H9 (cell line): Measurements from ENCODE around the gene WFDC1. TPM values are rescaled to one million over a fixed set of nuclear protein-coding genes. Genes with fewer than 3 reads are reported as not detected.

Experiments used
- DNase-seq: peaks from one replicate; pipeline ENCODE4 v3.0.0-alpha.2; 2017
- H2AFZ ChIP-seq: one replicate; pipeline ENCODE4 v1.6.1; 2013; ENCODE audit warnings: mild to moderate bottlenecking, low read length, control low read depth, moderate library complexity
- H2AK5ac ChIP-seq: 2 replicates; pipeline ENCODE4 v1.6.1; 2013; ENCODE audit warnings: low read length, control low read depth, mixed read lengths; ENCODE audit not compliant: insufficient read length
- H2BK120ac ChIP-seq: one replicate; pipeline ENCODE4 v1.6.1; 2013; ENCODE audit warnings: low read depth, mild to moderate bottlenecking, low read length, control low read depth, inconsistent platforms; ENCODE audit not compliant: poor library complexity, severe bottlenecking
- H2BK12ac ChIP-seq: 2 replicates; pipeline ENCODE4 v1.6.1; 2013; ENCODE audit warnings: low read length, control low read depth, mixed read lengths, low read depth; ENCODE audit not compliant: insufficient read length
- H2BK15ac ChIP-seq: 2 replicates; pipeline ENCODE4 v1.6.1; 2013; ENCODE audit warnings: low read depth, low read length, control low read depth
- H2BK20ac ChIP-seq: one replicate; pipeline ENCODE4 v1.6.1; 2013; ENCODE audit warnings: low read depth, mild to moderate bottlenecking, low read length, control low read depth, inconsistent platforms; ENCODE audit not compliant: poor library complexity, severe bottlenecking
- H2BK5ac ChIP-seq: 2 replicates; pipeline ENCODE4 v1.6.1; 2013; ENCODE audit warnings: low read length, control low read depth, mixed read lengths; ENCODE audit not compliant: insufficient read length
- H3K14ac ChIP-seq: 2 replicates; pipeline ENCODE4 v1.6.1; 2013; ENCODE audit warnings: low read length, control low read depth; ENCODE audit not compliant: insufficient read depth
- H3K18ac ChIP-seq: 2 replicates; pipeline ENCODE4 v1.6.1; 2013; ENCODE audit warnings: low read depth, mild to moderate bottlenecking, mixed read lengths, low read length, control low read depth; ENCODE audit not compliant: insufficient read length
- H3K23ac ChIP-seq: 2 replicates; pipeline ENCODE4 v1.6.1; 2013; ENCODE audit warnings: low read length, control low read depth, mixed read lengths, low read depth; ENCODE audit not compliant: insufficient read length
- H3K23me2 ChIP-seq: 2 replicates; pipeline ENCODE4 v1.6.1; 2013; ENCODE audit warnings: low read depth, mild to moderate bottlenecking, mixed read lengths, low read length, control low read depth; ENCODE audit not compliant: insufficient read length, poor library complexity, severe bottlenecking
- H3K27ac ChIP-seq: 2 replicates; pipeline ENCODE4 v1.5.1; 2013; ENCODE audit warnings: low read length, control low read depth, mixed read lengths, low read depth; ENCODE audit not compliant: insufficient read length
- H3K27me3 ChIP-seq: 2 replicates; pipeline ENCODE4 v1.6.1; 2013; ENCODE audit warnings: low read length, control low read depth, inconsistent platforms; ENCODE audit not compliant: insufficient read depth
- H3K4ac ChIP-seq: 2 replicates; pipeline ENCODE4 v1.6.1; 2013; ENCODE audit warnings: low read depth, mild to moderate bottlenecking, control low read depth, inconsistent platforms, low read length, moderate library complexity
- H3K4me1 ChIP-seq: 2 replicates; pipeline ENCODE4 v1.6.1; 2013; ENCODE audit warnings: low read length, control low read depth, inconsistent platforms; ENCODE audit not compliant: insufficient read depth
- H3K4me2 ChIP-seq: 2 replicates; pipeline ENCODE4 v1.6.1; 2013; ENCODE audit warnings: low read length, control low read depth, mixed read lengths; ENCODE audit not compliant: insufficient read length, insufficient read depth
- H3K56ac ChIP-seq: 2 replicates; pipeline ENCODE4 v1.6.1; 2013; ENCODE audit warnings: low read depth, mild to moderate bottlenecking, mixed read lengths, low read length, control low read depth; ENCODE audit not compliant: insufficient read length
- H3K79me1 ChIP-seq: 2 replicates; pipeline ENCODE4 v1.6.1; 2013; ENCODE audit warnings: low read depth, mild to moderate bottlenecking, moderate library complexity, low read length, control low read depth, inconsistent platforms; ENCODE audit not compliant: insufficient read depth, poor library complexity, severe bottlenecking
- H3K79me2 ChIP-seq: 2 replicates; pipeline ENCODE4 v1.6.1; 2013; ENCODE audit warnings: low read length, control low read depth, inconsistent platforms; ENCODE audit not compliant: insufficient read depth
- H3K9ac ChIP-seq: 2 replicates; pipeline ENCODE4 v1.6.1; 2013; ENCODE audit warnings: low read length, control low read depth, mixed read lengths; ENCODE audit not compliant: insufficient read length; ENCODE audit errors: extremely low read depth
- H3K9me3 ChIP-seq: one replicate; pipeline ENCODE4 v1.6.1; 2013; ENCODE audit warnings: low read depth, low read length, inconsistent platforms; ENCODE audit not compliant: control insufficient read depth
- H3T11ph ChIP-seq: one replicate; pipeline ENCODE4 v1.6.1; 2013; ENCODE audit warnings: mild to moderate bottlenecking, low read length, control low read depth, inconsistent platforms
- H4K20me1 ChIP-seq: one replicate; pipeline ENCODE4 v1.6.1; 2013; ENCODE audit not compliant: control insufficient read depth, insufficient read length, insufficient read depth
- H4K5ac ChIP-seq: 2 replicates; pipeline ENCODE4 v1.6.1; 2013; ENCODE audit warnings: low read depth, mild to moderate bottlenecking, mixed read lengths, low read length, control low read depth; ENCODE audit not compliant: insufficient read length
- H4K8ac ChIP-seq: replicated peaks from 2 replicates; pipeline ENCODE4 v1.6.1; 2013; ENCODE audit warnings: low read length, control low read depth, mixed read lengths, low read depth; ENCODE audit not compliant: insufficient read length
- H4K91ac ChIP-seq: 2 replicates; pipeline ENCODE4 v1.6.1; 2013; ENCODE audit warnings: low read depth, mild to moderate bottlenecking, moderate library complexity, mixed read lengths, low read length, control low read depth; ENCODE audit not compliant: insufficient read length
- H3K27ac Mint-ChIP-seq, 3 experiments: 2 replicates in 2 of 3; 3 replicates in 1 of 3; pipeline ENCODE4 v1.8.0; 2020 to 2021; ENCODE audit warnings: mixed read lengths in 3 of 3, mild to moderate bottlenecking in 1 of 3, moderate library complexity in 1 of 3
- H3K27me3 Mint-ChIP-seq: 2 replicates; pipeline ENCODE4 v1.8.0; 2021; ENCODE audit warnings: low read depth, mild to moderate bottlenecking, moderate library complexity, mixed read lengths
- H3K36me3 Mint-ChIP-seq, 3 experiments: 2 replicates in 2 of 3; 3 replicates in 1 of 3; pipeline ENCODE4 v1.8.0; 2020 to 2021; ENCODE audit warnings: low read depth in 3 of 3, mixed read lengths in 3 of 3; ENCODE audit not compliant: insufficient read depth in 1 of 3
- H3K4me1 Mint-ChIP-seq, 2 experiments: 2 replicates each; pipeline ENCODE4 v1.8.0; 2020; ENCODE audit warnings: mixed read lengths in 2 of 2
- H3K4me3 Mint-ChIP-seq, 2 experiments: 2 replicates in 1 of 2; 3 replicates in 1 of 2; pipeline ENCODE4 v1.8.0; 2020 to 2021; ENCODE audit warnings: mild to moderate bottlenecking in 2 of 2, mixed read lengths in 2 of 2, moderate library complexity in 1 of 2
- H3K9me3 Mint-ChIP-seq, 2 experiments: 2 replicates in 1 of 2; 3 replicates in 1 of 2; pipeline ENCODE4 v1.8.0; 2020; ENCODE audit warnings: mild to moderate bottlenecking in 2 of 2, mixed read lengths in 2 of 2, moderate library complexity in 1 of 2
- WGBS: extraction: QIAGEN DNeasy Blood & Tissue Kit; methylation state at CpG from one replicate; pipeline ENCODE4 v1.1.7; 2013; ENCODE audit warnings: missing lambda C conversion rate, low lambda C conversion rate, mixed read lengths; ENCODE audit not compliant: insufficient read length; ENCODE audit errors: extremely low coverage; 5-methylcytosine and 5-hydroxymethylcytosine counted together
- total RNA-seq: library from RNA; stranded (reverse); gene quantifications from 2 replicates; pipeline ENCODE4 v1.2.1, GENCODE V29; 2021
- TF ChIP-seq, protein P1 (sequence below): fragments of 200-600 bp; sonication (generic); conservative IDR thresholded peaks from 3 replicates; pipeline ENCODE4 v1.8.0; 2021; ENCODE audit warnings: antibody characterized with exemption, mild to moderate bottlenecking

WFDC1 gene
- total RNA-seq, 1 experiment from 2014 or later: 0.24 TPM

GRCh38 chr16:84258266-84258665 is 36.4 kb upstream of the WFDC1 start:
- no peak overlapping the region for H2BK15ac ChIP-seq
- no peak overlapping the region for H2BK5ac ChIP-seq
- no peak overlapping the region for H3K14ac ChIP-seq
- H3K4ac ChIP-seq: no peak overlapping the region
- peaks cover 0 to 8% of the 10 kb centered on the region in 2 experiments; a peak in 2 of 5 replicates for H3K9me3 Mint-ChIP-seq
- no peak overlapping the region for H3K27ac ChIP-seq
- no peak overlapping the region for H3K4me3 Mint-ChIP-seq
- H2AFZ ChIP-seq: no peak overlapping the region
- H3K4me1 ChIP-seq: no peaks in the 10 kb centered on the region
- no peaks in the 10 kb centered on the region for H3K4me1 Mint-ChIP-seq
- H4K20me1 ChIP-seq: no peaks in the 10 kb centered on the region
- no peak overlapping the region for H3T11ph ChIP-seq
- H3K36me3 Mint-ChIP-seq: peaks cover 0 to 4% (median 0%) of the 10 kb centered on the region in 3 experiments; a peak in 1 of 7 replicates
- H3K27me3 Mint-ChIP-seq: peaks cover 31% of the 10 kb centered on the region
- H3K9me3 ChIP-seq: no peaks in the 10 kb centered on the region
- no peak overlapping the region for H3K9ac ChIP-seq
- no peak overlapping the region for H3K56ac ChIP-seq
- H3K27me3 ChIP-seq: no peaks in the 10 kb centered on the region
- H4K8ac ChIP-seq: no peak overlapping the region
- H3K79me1 ChIP-seq: no peaks in the 10 kb centered on the region
- H2BK12ac ChIP-seq: no peak overlapping the region
- H3K4me2 ChIP-seq: no peak overlapping the region
- H3K18ac ChIP-seq: no peak overlapping the region
- H2BK120ac ChIP-seq: no peak overlapping the region
- H3K27ac Mint-ChIP-seq: no peak overlapping the region
- H4K91ac ChIP-seq: no peak overlapping the region
- TF ChIP-seq, protein P1, sequence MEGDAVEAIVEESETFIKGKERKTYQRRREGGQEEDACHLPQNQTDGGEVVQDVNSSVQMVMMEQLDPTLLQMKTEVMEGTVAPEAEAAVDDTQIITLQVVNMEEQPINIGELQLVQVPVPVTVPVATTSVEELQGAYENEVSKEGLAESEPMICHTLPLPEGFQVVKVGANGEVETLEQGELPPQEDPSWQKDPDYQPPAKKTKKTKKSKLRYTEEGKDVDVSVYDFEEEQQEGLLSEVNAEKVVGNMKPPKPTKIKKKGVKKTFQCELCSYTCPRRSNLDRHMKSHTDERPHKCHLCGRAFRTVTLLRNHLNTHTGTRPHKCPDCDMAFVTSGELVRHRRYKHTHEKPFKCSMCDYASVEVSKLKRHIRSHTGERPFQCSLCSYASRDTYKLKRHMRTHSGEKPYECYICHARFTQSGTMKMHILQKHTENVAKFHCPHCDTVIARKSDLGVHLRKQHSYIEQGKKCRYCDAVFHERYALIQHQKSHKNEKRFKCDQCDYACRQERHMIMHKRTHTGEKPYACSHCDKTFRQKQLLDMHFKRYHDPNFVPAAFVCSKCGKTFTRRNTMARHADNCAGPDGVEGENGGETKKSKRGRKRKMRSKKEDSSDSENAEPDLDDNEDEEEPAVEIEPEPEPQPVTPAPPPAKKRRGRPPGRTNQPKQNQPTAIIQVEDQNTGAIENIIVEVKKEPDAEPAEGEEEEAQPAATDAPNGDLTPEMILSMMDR: no peak
- H4K5ac ChIP-seq: no peak overlapping the region
- H2BK20ac ChIP-seq: no peak overlapping the region
- no peaks in the 10 kb centered on the region for H3K79me2 ChIP-seq
- H2AK5ac ChIP-seq: no peak overlapping the region
- no peak overlapping the region for H3K23ac ChIP-seq
- DNase-seq: no peak
- no CpG with 5 or more reads among the region's 11 CpGs for WGBS
- H3K23me2 ChIP-seq: no peaks in the 10 kb centered on the region
